ENCODE data around the gene MORC2. TPM values are rescaled to one million over a fixed set of nuclear protein-coding genes. Genes with fewer than 3 reads are reported as not detected.

MORC2 gene
- total RNA-seq, 1 experiment from 2014 or later = 25.4 TPM

DNA sequence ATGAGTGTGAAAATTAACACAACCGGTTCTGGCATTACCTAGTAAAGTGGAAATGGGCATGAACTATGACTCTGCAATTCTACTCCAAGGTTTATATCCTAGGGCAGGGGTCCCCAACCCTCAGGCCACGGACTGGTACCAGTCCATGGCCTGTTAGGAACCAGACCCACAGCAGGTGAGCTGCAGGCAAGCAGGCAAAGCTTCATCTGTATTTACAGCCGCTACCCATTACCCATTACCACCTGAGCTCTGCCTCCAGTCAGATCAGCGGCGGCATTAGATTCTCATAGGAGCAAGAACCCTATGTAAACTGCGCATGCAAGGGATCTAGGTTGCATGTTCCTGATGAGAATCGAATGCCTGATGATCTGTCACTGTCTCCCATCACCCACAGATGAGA lies 49.8 kb downstream of the MORC2 start:
- DNase-seq (ENCODE audit: low read depth, low spot score) = no peak
- Histone ChIP-seq H3K4me3 (replicated peaks in 1 of 2; ENCODE audit: low read depth in 1 of 2, low read length in 2 of 2) (no peak overlapping the region), H3K4me2 (ENCODE audit: low read length) (no peak overlapping the region), H2AFZ (ENCODE audit: low read depth, low read length, poor library complexity, severe bottlenecking) (no peak overlapping the region), H4K20me1 (ENCODE audit: insufficient read depth) (no peaks in the 10 kb centered on the region), H3K9me3 (ENCODE audit: control insufficient read depth in 1 of 2, insufficient read depth in 1 of 2, low read depth in 1 of 2, low read length in 2 of 2) (no peaks in the 10 kb centered on the region), H3K9ac (ENCODE audit: low read length) (no peak overlapping the region), H3K27ac (ENCODE audit: low read depth, low read length) (no peak overlapping the region), H3K79me2 (ENCODE audit: insufficient read depth, low read length) (no peaks in the 10 kb centered on the region), H3K36me3 (ENCODE audit: control insufficient read depth in 1 of 2, insufficient read depth in 2 of 2, low read length in 2 of 2) (no peaks in the 10 kb centered on the region), H3K9me2 (ENCODE audit: insufficient read depth) (no peaks in the 10 kb centered on the region), H3K27me3 (ENCODE audit: insufficient read depth, low read length) (no peaks in the 10 kb centered on the region), H3K4me1 (ENCODE audit: control insufficient read depth in 1 of 2, insufficient read depth in 2 of 2, low read length in 2 of 2) (no peaks in the 10 kb centered on the region)
- ChIA-PET CTCF (interaction anchor here (1.5 to 4.1 kb wide), 2 partner anchors 154 to 156 kb away, joined by 3 to 45 read pairs; no protein-coding TSS in a partner anchor), RAD21 (ENCODE audit: low non-redundant PET in 1 of 2, low total read pairs in 2 of 2, uncharacterized antibody in 2 of 2, unreplicated experiment in 2 of 2) (no interaction called here), POLR2A (no interaction called here)
- BruUV-seq (replicated peaks) = no TSS peak
- TF ChIP-seq SIN3A (IDR thresholded peaks at IDR 0.05; ENCODE audit: low read depth) = no peak
- intact Hi-C loops (cut with micrococcal nuclease) = no loop called here
- no peak for ATAC-seq

DNA sequence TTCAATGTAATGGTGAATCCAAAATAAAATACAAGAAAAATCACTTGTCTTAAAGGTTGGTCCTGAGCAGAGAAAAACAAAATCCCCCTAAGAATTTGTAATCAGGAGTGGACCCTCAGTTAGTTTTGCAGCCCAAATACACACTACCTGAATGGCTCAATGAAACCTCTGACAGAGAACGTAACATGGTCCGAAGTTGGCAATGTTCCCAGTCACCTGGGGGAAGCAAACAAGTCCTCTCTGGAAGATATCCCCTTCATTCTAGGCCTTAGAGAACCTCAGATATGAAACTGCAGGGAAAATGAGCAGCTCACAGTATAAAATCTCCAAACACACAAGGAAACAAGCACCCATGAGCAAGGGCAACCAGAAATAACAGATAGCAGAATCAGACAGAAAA lies 58.2 kb downstream of the MORC2 start:
- H3K9me3 ChIP-seq (ENCODE audit: control insufficient read depth in 1 of 2, insufficient read depth in 1 of 2, low read depth in 1 of 2, low read length in 2 of 2) = no peaks in the 10 kb centered on the region
- DNase-seq (ENCODE audit: low read depth, low spot score) (no peak), ATAC-seq (no peak)
- H3K36me3 ChIP-seq (ENCODE audit: control insufficient read depth in 1 of 2, insufficient read depth in 2 of 2, low read length in 2 of 2) = no peaks in the 10 kb centered on the region
- ChIA-PET POLR2A (no interaction called here), RAD21 (ENCODE audit: low non-redundant PET in 1 of 2, low total read pairs in 2 of 2, uncharacterized antibody in 2 of 2, unreplicated experiment in 2 of 2) (no interaction called here), CTCF (interaction anchor here (1.2 to 1.3 kb wide), 2 partner anchors 10 to 147 kb away, joined by 5 to 6 read pairs; no protein-coding TSS in a partner anchor)
- intact Hi-C loops (cut with micrococcal nuclease) = no loop called here
- H3K27ac ChIP-seq (ENCODE audit: low read depth, low read length) = no peak overlapping the region
- no peaks in the 10 kb centered on the region for H3K79me2 ChIP-seq (ENCODE audit: insufficient read depth, low read length)
- H3K9ac ChIP-seq (ENCODE audit: low read length) = no peak overlapping the region
- H3K27me3 ChIP-seq (ENCODE audit: insufficient read depth, low read length) = no peaks in the 10 kb centered on the region
- TF ChIP-seq FOSL1 (IDR thresholded peaks at IDR 0.05; ENCODE audit: low read depth) (no peak), EZH2phosphoT487 (IDR thresholded peaks at IDR 0.05; ENCODE audit: borderline replicate concordance) (no peak), TCF7L2 (IDR thresholded peaks at IDR 0.05; ENCODE audit: borderline replicate concordance, extremely low read depth, insufficient read depth, insufficient read length) (no peak), SP1 (IDR thresholded peaks at IDR 0.05; ENCODE audit: low read depth) (no peak), SIN3A (IDR thresholded peaks at IDR 0.05; ENCODE audit: low read depth) (no peak), POLR2A (IDR thresholded peaks at IDR 0.05; ENCODE audit: borderline replicate concordance, extremely low read depth, insufficient read depth, insufficient read length) (no peak), ELF1 (IDR thresholded peaks at IDR 0.05; ENCODE audit: borderline replicate concordance, low read depth) (no peak), RAD21 (IDR thresholded peaks at IDR 0.05; ENCODE audit: low read depth) (no peak), CEBPB (IDR thresholded peaks at IDR 0.05; ENCODE audit: low read depth) (no peak), YY1 (IDR thresholded peaks at IDR 0.05; ENCODE audit: extremely low read depth, insufficient replicate concordance, low read depth, low read length) (no peak), ZNF274 (IDR thresholded peaks at IDR 0.05; ENCODE audit: low read depth, low read length) (no peak), POLR2AphosphoS5 (IDR thresholded peaks at IDR 0.05; ENCODE audit: low read depth, low read length) (no peak), EGR1 (IDR thresholded peaks at IDR 0.05; ENCODE audit: low read depth) (no peak), JUND (IDR thresholded peaks at IDR 0.05) (no peak)
- TF ChIP-seq, protein P1, sequence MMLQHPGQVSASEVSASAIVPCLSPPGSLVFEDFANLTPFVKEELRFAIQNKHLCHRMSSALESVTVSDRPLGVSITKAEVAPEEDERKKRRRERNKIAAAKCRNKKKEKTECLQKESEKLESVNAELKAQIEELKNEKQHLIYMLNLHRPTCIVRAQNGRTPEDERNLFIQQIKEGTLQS (IDR thresholded peaks at IDR 0.05) = no peak
- TF ChIP-seq, protein P2, sequence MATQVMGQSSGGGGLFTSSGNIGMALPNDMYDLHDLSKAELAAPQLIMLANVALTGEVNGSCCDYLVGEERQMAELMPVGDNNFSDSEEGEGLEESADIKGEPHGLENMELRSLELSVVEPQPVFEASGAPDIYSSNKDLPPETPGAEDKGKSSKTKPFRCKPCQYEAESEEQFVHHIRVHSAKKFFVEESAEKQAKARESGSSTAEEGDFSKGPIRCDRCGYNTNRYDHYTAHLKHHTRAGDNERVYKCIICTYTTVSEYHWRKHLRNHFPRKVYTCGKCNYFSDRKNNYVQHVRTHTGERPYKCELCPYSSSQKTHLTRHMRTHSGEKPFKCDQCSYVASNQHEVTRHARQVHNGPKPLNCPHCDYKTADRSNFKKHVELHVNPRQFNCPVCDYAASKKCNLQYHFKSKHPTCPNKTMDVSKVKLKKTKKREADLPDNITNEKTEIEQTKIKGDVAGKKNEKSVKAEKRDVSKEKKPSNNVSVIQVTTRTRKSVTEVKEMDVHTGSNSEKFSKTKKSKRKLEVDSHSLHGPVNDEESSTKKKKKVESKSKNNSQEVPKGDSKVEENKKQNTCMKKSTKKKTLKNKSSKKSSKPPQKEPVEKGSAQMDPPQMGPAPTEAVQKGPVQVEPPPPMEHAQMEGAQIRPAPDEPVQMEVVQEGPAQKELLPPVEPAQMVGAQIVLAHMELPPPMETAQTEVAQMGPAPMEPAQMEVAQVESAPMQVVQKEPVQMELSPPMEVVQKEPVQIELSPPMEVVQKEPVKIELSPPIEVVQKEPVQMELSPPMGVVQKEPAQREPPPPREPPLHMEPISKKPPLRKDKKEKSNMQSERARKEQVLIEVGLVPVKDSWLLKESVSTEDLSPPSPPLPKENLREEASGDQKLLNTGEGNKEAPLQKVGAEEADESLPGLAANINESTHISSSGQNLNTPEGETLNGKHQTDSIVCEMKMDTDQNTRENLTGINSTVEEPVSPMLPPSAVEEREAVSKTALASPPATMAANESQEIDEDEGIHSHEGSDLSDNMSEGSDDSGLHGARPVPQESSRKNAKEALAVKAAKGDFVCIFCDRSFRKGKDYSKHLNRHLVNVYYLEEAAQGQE (IDR thresholded peaks at IDR 0.05; ENCODE audit: low read depth) = no peak
- no TSS peak for BruUV-seq (replicated peaks)
- H2AFZ ChIP-seq (ENCODE audit: low read depth, low read length, poor library complexity, severe bottlenecking) = no peak overlapping the region
- H3K9me2 ChIP-seq (ENCODE audit: insufficient read depth) = no peaks in the 10 kb centered on the region; the same call in 1 of the 2 replicates
- no peaks in the 10 kb centered on the region for H4K20me1 ChIP-seq (ENCODE audit: insufficient read depth)
- H3K4me1 ChIP-seq (ENCODE audit: control insufficient read depth in 1 of 2, insufficient read depth in 2 of 2, low read length in 2 of 2) = peaks cover 0 to 9% of the 10 kb centered on the region in 2 experiments; a peak in 1 of 4 replicates
- H3K4me3 ChIP-seq (replicated peaks in 1 of 2; ENCODE audit: low read depth in 1 of 2, low read length in 2 of 2) = no peak overlapping the region
- no peak overlapping the region for H3K4me2 ChIP-seq (ENCODE audit: low read length)
